ENCODE data around the gene PKD1.

Gene PKD1

DNA sequence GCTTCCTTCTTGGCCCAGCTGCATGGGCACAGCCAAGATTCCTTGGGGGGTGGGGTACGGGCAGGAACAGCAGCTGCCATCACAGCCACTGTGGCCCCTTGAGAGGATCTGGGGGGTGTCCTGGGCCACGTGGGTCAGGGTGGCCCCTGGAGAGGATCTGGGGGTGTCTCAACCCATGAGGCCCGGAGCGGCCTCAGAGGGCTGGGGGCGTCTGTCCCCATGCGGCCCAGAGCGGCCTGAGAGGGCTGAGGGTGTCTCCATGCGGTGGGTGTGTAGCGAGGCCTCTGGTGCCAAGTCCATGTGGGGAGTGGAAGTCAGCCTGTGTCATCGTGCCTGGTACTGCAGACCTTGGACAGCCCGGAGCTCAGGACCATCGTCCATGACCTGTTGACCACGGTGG lies 74.2 kb downstream of the PKD1 start:
- TF ChIP-seq, protein P1, sequence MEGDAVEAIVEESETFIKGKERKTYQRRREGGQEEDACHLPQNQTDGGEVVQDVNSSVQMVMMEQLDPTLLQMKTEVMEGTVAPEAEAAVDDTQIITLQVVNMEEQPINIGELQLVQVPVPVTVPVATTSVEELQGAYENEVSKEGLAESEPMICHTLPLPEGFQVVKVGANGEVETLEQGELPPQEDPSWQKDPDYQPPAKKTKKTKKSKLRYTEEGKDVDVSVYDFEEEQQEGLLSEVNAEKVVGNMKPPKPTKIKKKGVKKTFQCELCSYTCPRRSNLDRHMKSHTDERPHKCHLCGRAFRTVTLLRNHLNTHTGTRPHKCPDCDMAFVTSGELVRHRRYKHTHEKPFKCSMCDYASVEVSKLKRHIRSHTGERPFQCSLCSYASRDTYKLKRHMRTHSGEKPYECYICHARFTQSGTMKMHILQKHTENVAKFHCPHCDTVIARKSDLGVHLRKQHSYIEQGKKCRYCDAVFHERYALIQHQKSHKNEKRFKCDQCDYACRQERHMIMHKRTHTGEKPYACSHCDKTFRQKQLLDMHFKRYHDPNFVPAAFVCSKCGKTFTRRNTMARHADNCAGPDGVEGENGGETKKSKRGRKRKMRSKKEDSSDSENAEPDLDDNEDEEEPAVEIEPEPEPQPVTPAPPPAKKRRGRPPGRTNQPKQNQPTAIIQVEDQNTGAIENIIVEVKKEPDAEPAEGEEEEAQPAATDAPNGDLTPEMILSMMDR (IDR thresholded peaks at IDR 0.05; ENCODE audit: low read length, missing control alignments) = no peak
- DNase-seq (ENCODE audit: low read depth) = no peak

DNA sequence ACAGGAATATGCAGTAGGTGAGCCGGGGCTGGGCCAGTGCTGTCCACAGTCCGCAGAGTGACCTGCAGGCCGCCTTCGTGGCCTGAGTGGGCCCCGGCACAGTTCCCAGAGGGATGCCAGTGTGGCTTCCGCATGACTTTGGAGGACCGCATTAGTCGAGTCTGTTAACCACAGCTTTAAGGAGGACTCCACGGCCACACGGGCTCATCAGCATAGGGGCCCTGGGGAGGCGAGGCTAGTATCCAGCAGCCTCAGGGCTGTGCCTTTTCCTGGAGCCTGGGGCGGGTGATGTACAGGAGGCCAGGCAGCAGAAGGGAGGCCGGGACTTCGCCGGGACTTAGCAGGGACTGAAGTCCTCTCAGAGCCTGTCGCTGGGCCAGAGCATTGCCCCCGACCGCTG lies 74.7 kb downstream of the PKD1 start:
- TF ChIP-seq, protein P1 (IDR thresholded peaks at IDR 0.05; ENCODE audit: low read length, missing control alignments) = no peak

More for the DNA sequence above, 74.2 kb downstream of the PKD1 start:
- H3K4me3 ChIP-seq (replicated peaks; ENCODE audit: low read depth, low read length) = no peak overlapping the region

DNA sequence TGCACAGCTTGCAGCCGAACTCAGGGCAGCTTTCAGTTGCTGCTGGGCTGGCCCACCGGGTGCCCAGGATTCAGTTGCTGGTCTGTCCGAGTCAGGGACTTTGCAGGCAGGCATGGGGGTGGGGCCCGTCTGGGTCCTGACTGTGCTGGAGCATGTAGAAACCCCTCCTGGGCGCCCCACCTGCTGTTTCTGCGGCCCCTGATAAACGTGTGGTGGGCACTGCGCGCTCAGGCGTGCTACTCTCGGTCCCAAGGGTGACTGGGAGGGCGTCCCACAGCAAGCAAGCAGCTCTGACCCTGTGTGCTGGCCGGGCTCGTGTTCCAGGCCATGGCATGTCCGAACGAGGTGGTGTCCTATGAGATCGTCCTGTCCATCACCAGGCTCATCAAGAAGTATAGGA lies 75.4 kb downstream of the PKD1 start:
- DNase-seq (ENCODE audit: low read depth) = no peak
- TF ChIP-seq, protein P1 (IDR thresholded peaks at IDR 0.05; ENCODE audit: low read length, missing control alignments) = no peak
- H3K4me3 ChIP-seq (replicated peaks; ENCODE audit: low read depth, low read length) = no peak overlapping the region

More for the DNA sequence above, 74.7 kb downstream of the PKD1 start:
- DNase-seq (ENCODE audit: low read depth) = no peak
- H3K4me3 ChIP-seq (replicated peaks; ENCODE audit: low read depth, low read length) = no peak overlapping the region

DNA sequence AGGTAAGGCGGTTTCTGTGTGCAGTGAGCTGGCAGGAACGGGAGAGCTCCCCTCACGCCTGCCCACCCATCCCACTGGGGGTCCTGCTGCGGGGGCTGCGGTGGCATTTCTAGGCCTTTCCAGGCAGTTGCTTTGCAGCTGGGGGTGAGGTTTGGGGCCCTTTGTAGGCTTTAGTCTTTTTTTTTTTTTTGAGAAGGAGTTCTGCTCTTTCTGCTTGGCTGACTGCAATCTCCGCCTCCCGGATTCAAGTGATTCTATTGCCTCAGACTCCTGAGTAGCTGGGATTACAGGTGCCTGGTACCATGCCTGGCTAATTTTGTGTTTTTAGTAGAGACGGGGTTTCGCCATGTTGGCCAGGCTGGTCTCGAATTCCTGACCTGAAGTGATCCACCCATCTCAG lies 76.8 kb downstream of the PKD1 start:
- H3K4me3 ChIP-seq (replicated peaks; ENCODE audit: low read depth, low read length) = no peak overlapping the region
- no peak for DNase-seq (ENCODE audit: low read depth)
- TF ChIP-seq, protein P1 (IDR thresholded peaks at IDR 0.05; ENCODE audit: low read length, missing control alignments) = no peak

DNA sequence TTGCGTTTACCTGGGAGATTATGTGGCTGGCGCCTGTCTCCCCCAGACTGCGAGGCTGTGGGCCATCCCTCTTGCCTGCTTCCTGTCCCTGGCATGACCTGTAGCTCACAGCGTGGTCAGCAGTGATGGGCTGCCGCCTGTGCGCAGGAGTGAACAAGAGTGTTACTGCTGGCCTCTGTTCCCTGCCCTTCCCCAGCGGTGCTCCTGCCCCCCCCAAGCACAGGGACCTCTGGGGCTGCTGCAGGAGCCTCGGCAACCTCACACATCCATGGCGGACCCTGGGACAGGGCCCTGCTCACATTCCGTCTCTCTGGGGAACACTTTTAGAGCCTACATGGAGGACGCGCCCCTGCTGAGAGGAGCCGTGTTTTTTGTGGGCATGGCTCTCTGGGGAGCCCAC lies 77.3 kb downstream of the PKD1 start:
- H3K4me3 ChIP-seq (replicated peaks; ENCODE audit: low read depth, low read length) = no peak overlapping the region

DNA sequence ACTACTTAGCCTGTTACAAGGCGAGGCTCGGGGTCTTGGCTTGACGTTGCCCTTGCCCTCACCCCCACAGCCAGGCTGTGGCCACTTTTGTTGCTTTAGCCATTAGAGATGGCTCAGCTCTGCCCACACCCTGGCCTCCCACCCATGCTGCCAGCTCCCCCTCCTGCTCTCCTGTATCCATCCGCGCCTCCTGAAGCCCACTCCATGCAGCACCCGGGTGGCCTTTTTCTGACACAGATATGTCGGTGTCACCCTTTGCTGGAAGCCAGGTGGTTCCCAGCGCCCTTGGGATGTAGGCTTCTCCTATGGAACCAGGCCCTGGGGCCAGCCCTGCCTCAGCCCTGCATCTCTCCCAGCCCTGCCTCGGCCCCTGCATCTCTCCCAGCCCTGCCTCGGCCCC lies 78.3 kb downstream of the PKD1 start:
- TF ChIP-seq, protein P1 (IDR thresholded peaks at IDR 0.05; ENCODE audit: low read length, missing control alignments) = no peak
- DNase-seq (ENCODE audit: low read depth) = no peak
- H3K4me3 ChIP-seq (replicated peaks; ENCODE audit: low read depth, low read length) = no peak overlapping the region

More for the DNA sequence above, 77.3 kb downstream of the PKD1 start:
- TF ChIP-seq, protein P1 (IDR thresholded peaks at IDR 0.05; ENCODE audit: low read length, missing control alignments) = no peak
- DNase-seq (ENCODE audit: low read depth) = no peak

DNA sequence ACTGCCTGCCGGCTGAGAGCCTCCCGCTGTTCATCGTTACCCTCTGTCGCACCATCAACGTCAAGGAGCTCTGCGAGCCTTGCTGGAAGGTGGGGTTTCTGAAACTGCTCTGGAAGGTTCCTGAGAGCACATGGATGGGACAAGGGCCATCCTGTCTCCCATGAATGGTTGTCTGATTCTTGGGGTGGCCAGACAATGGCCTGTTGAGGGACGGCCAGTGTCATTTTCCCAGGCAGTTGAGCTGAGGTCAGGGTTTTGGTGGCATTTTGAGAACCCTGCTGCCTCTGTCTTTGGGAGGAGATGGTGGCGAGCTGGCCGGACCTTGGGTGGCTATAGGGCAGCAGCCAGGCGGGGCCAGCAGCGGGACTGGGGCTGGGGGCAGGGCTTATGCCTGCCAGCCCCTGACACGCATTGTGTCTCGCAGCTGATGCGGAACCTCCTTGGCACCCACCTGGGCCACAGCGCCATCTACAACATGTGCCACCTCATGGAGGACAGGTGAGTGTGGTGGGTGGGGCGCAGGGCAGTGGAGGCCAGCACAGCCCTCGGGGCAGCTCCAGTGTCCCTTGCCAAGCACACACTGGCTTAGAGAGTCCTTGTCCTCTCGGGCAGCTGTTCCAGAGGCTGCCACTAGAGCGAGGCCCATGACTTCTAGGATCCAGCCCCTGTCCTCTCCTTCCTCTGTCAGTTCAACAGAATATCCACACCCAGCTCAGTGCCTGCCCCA lies 78.9 kb downstream of the PKD1 start:
- TF ChIP-seq, protein P1 (IDR thresholded peaks at IDR 0.05; ENCODE audit: low read length, missing control alignments) = peak; percentile 25
- DNase-seq (ENCODE audit: low read depth) = peak; percentile 21
- H3K4me3 ChIP-seq (replicated peaks; ENCODE audit: low read depth, low read length) = no peak overlapping the region
